A549 (cell line): ENCODE results near the gene SCYGR3.

Source experiments
- BHLHE40 ChIP-seq: IDR thresholded peaks from 2 replicates; pipeline ENCODE4 v1.6.1; 2012; ENCODE audit warnings: low read depth, low read length, inconsistent platforms
- EP300 ChIP-seq, 2 experiments: fragments of >200 bp; sonication (Bioruptor Twin); formaldehyde crosslinking; IDR thresholded peaks; 2 replicates in 1 of 2; 3 replicates in 1 of 2; pipeline ENCODE4 v1.6.1; 2016 to 2017
- JUN ChIP-seq, 2 experiments: fragments of >200 bp; sonication (Bioruptor Twin); formaldehyde crosslinking; IDR thresholded peaks; 2 replicates in 1 of 2; 3 replicates in 1 of 2; pipeline ENCODE4 v1.6.1; 2016 to 2017
- KDM1A ChIP-seq: fragments of 200-600 bp; sonication (generic); IDR thresholded peaks from 2 replicates; pipeline ENCODE4 v1.6.1; 2016; ENCODE audit warnings: low read depth, mild to moderate bottlenecking
- MAZ ChIP-seq: fragments of 150-350 bp; IDR thresholded peaks from 2 replicates; pipeline ENCODE4 v1.6.1; 2014; ENCODE audit warnings: antibody characterized with exemption, low read depth, low read length, borderline replicate concordance
- PHF8 ChIP-seq: fragments of 200-600 bp; sonication (generic); IDR thresholded peaks from 2 replicates; pipeline ENCODE4 v1.6.1; 2016; ENCODE audit warnings: low read depth, mild to moderate bottlenecking, antibody characterized with exemption, moderate library complexity, borderline replicate concordance
- POLR2A ChIP-seq: IDR thresholded peaks from 2 replicates; pipeline ENCODE4 v1.6.1; 2012; ENCODE audit warnings: mild to moderate bottlenecking, low read length
- POLR2AphosphoS2 ChIP-seq: conservative IDR thresholded peaks from 2 replicates; pipeline ENCODE4 v1.6.1; 2012; ENCODE audit warnings: low read length, improper control_type of control experiment, inconsistent platforms
- RFX5 ChIP-seq: fragments of 450-650 bp; IDR thresholded peaks from 2 replicates; pipeline ENCODE4 v1.7.1; 2014; ENCODE audit warnings: antibody characterized with exemption, mild to moderate bottlenecking, moderate library complexity
- ZNF302 ChIP-seq: fragments of 250-450 bp; sonication (Bioruptor Pico); IDR thresholded peaks from 2 replicates; pipeline ENCODE4 v1.9.0; 2021; ENCODE audit warnings: inconsistent platforms, mild to moderate bottlenecking, moderate library complexity
- TF ChIP-seq, protein P1 (sequence below): fragments of >200 bp; sonication (Bioruptor Twin); formaldehyde crosslinking; IDR thresholded peaks from 3 replicates; pipeline ENCODE4 v1.5.1; 2016

DNA sequence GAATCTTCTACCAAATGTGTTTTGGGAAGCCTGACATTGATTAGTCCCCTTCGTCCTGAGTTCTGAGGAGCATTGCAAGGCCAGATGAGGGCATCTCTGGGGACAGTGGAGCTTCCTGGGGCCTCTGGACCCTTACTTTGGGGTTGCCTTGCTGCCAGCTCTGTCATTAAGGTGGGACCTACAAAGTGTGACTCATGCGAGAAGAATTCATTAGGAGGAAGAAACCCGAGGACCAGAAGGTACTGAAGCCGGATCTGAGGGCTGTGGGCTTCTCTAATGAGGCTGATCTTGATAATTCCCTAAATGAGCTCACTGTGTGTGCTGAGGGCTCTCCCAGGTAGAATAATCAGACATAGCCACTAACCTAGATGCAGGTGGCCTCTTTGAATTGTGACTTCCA lies 16.6 kb downstream of the SCYGR3 start:
- no peak for TF ChIP-seq EP300 (IDR thresholded peaks at IDR 0.05)
- TF ChIP-seq POLR2A, result no peak
- TF ChIP-seq, protein P1, sequence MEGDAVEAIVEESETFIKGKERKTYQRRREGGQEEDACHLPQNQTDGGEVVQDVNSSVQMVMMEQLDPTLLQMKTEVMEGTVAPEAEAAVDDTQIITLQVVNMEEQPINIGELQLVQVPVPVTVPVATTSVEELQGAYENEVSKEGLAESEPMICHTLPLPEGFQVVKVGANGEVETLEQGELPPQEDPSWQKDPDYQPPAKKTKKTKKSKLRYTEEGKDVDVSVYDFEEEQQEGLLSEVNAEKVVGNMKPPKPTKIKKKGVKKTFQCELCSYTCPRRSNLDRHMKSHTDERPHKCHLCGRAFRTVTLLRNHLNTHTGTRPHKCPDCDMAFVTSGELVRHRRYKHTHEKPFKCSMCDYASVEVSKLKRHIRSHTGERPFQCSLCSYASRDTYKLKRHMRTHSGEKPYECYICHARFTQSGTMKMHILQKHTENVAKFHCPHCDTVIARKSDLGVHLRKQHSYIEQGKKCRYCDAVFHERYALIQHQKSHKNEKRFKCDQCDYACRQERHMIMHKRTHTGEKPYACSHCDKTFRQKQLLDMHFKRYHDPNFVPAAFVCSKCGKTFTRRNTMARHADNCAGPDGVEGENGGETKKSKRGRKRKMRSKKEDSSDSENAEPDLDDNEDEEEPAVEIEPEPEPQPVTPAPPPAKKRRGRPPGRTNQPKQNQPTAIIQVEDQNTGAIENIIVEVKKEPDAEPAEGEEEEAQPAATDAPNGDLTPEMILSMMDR, result no peak
- no peak for TF ChIP-seq BHLHE40
- TF ChIP-seq ZNF302 (CRISPR knock-in tag), result no peak
- no peak for TF ChIP-seq PHF8
- no peak for TF ChIP-seq POLR2AphosphoS2
- no peak for TF ChIP-seq MAZ
- no peak for TF ChIP-seq JUN (IDR thresholded peaks at IDR 0.05)
- TF ChIP-seq KDM1A, result no peak
- TF ChIP-seq RFX5, result no peak
